Inflammatory macrophage treated with lipopolysaccharide for 4 hours (primary cell): Measurements from ENCODE around the gene MT1E.
"Not testable (repeated sequence)": the region's sequence is repeated elsewhere in the genome, so short reads cannot be mapped to it uniquely, and the experiment has no call there.

Experiments used
- DNase-seq: peaks from one replicate; pipeline ENCODE4 v3.0.0-alpha.2; 2020

Gene MT1E

GRCh38 chr16:56647641-56648431 is 22.3 kb downstream of the MT1E start:
- no peak for DNase-seq

- no peak for DNase-seq
Observed at GRCh38 chr16:56649271-56649670, 23.7 kb downstream of the MT1E start.

- no peak for DNase-seq
Observed at GRCh38 chr16:56649820-56650219, 24.2 kb downstream of the MT1E start.

GRCh38 chr16:56651586-56651985 is 26.0 kb downstream of the MT1E start, which contains the start of gene MT1B:
TSS of gene MT1B (plus strand) at chr16:56651886. CDS start at chr16:56651954, 68 bp downstream.
- no peak for DNase-seq

- no peak for DNase-seq
Observed at GRCh38 chr16:56652600-56652999, 27.0 kb downstream of the MT1E start.

GRCh38 chr16:56653218-56653617 is 27.6 kb downstream of the MT1E start:
- DNase-seq: no peak

GRCh38 chr16:56657555-56658326 is 32.2 kb downstream of the MT1E start, which contains the start of gene MT1F:
TSS of gene MT1F (plus strand) at chr16:56657959. CDS start at chr16:56658059, 100 bp downstream.
- DNase-seq: peak; percentile 84

- DNase-seq: no peak
Observed at GRCh38 chr16:56658327-56658875, 32.8 kb downstream of the MT1E start.

GRCh38 chr16:56662357-56663354 is 37.1 kb downstream of the MT1E start:
- DNase-seq: no peak

- DNase-seq: no peak
Observed at GRCh38 chr16:56664506-56664905, 38.9 kb downstream of the MT1E start.

GRCh38 chr16:56665286-56666261 is 40.0 kb downstream of the MT1E start:
- not testable (repeated sequence) for DNase-seq

- peak; percentile 79 for DNase-seq
Observed at GRCh38 chr16:56667581-56668571, 42.3 kb downstream of the MT1E start, which contains the start of gene MT1G. TSS of gene MT1G (minus strand) at chr16:56668065. CDS start at chr16:56667993, 72 bp downstream.

GRCh38 chr16:56669005-56669839 is 43.6 kb downstream of the MT1E start, which contains the start of gene MT1H:
TSS of gene MT1H (plus strand) at chr16:56669814. CDS start at chr16:56669885, 71 bp downstream.
- no peak for DNase-seq

- peak; percentile 56 for DNase-seq
Observed at GRCh38 chr16:56669840-56670619, 44.4 kb downstream of the MT1E start.

GRCh38 chr16:56670620-56670934 is 45.0 kb downstream of the MT1E start:
- no peak for DNase-seq

GRCh38 chr16:56671691-56672090 is 46.1 kb downstream of the MT1E start:
- DNase-seq: peak; percentile 63

GRCh38 chr16:56672171-56672570 is 46.6 kb downstream of the MT1E start:
- not testable (repeated sequence) for DNase-seq
